GM18517 (cell line): Measurements from ENCODE around the gene THADA.

Experiments used
- ATAC-seq: cut with Tn5 transposase; IDR thresholded peaks from one replicate; pipeline ENCODE4 v1.9.1; 2021; ENCODE audit warnings: mild to moderate bottlenecking, moderate library complexity; ENCODE audit not compliant: unreplicated experiment

THADA gene

GRCh38 chr2:43226955-43227829 is 368.6 kb downstream of the THADA start:
- ATAC-seq: peak; percentile 15

- ATAC-seq: peak; percentile 41
Measured at GRCh38 chr2:43226558-43226954, 369.3 kb downstream of the THADA start, which contains the start of gene ZFP36L2. Gene ZFP36L2 (minus strand): TSS chr2:43226606. CDS start chr2:43226315, 291 bp downstream.

- ATAC-seq: peak; percentile 33
Measured at GRCh38 chr2:43225788-43226557, 369.9 kb downstream of the THADA start.

GRCh38 chr2:43225093-43225787 is 370.6 kb downstream of the THADA start:
- no peak for ATAC-seq

GRCh38 chr2:43224571-43225092 is 371.2 kb downstream of the THADA start:
- ATAC-seq: no peak

GRCh38 chr2:43224131-43224570 is 371.7 kb downstream of the THADA start:
- no peak for ATAC-seq

GRCh38 chr2:43223521-43224001 is 372.3 kb downstream of the THADA start:
- ATAC-seq: no peak

GRCh38 chr2:43222475-43223309 is 373.1 kb downstream of the THADA start:
- no peak for ATAC-seq

- ATAC-seq: no peak
Measured at GRCh38 chr2:43221763-43222474, 373.9 kb downstream of the THADA start.

- ATAC-seq: no peak
Measured at GRCh38 chr2:43221124-43221762, 374.6 kb downstream of the THADA start.

- ATAC-seq: no peak
Measured at GRCh38 chr2:43220760-43221123, 375.1 kb downstream of the THADA start.

GRCh38 chr2:43220229-43220751 is 375.5 kb downstream of the THADA start:
- ATAC-seq: no peak

GRCh38 chr2:43219383-43220228 is 376.2 kb downstream of the THADA start:
- peak; percentile 52 for ATAC-seq

- peak; percentile 48 for ATAC-seq
Measured at GRCh38 chr2:43218702-43219382, 377.0 kb downstream of the THADA start.

GRCh38 chr2:43218155-43218701 is 377.6 kb downstream of the THADA start:
- peak; percentile 15 for ATAC-seq

GRCh38 chr2:43217228-43218154 is 378.3 kb downstream of the THADA start:
- no peak for ATAC-seq
